ENCODE results near the gene TRMT10B. TPM values are rescaled to one million over a fixed set of nuclear protein-coding genes. Genes with fewer than 3 reads are reported as not detected.
"Not testable (repeated sequence)": the region's sequence is repeated elsewhere in the genome, so short reads cannot be mapped to it uniquely, and the experiment has no call there.

The TRMT10B gene
- total RNA-seq, 5 donors from 2014 or later (not counting 1 experiment from before 2014, with no cell fraction given), result 17.8 to 25.6 (median 21.6) TPM

- Histone ChIP-seq H3K27me3 (replicated peaks in 1 of 2; ENCODE audit: control insufficient read depth in 2 of 2, extremely low read depth in 1 of 2, insufficient read depth in 2 of 2, low read length in 1 of 2) (no peaks in the 10 kb centered on the region), H3K4me1 (ENCODE audit: control insufficient read depth in 1 of 2, extremely low read depth in 1 of 2, insufficient read depth in 2 of 2, low read length in 2 of 2) (peaks cover 16 to 23% of the 10 kb centered on the region in 2 experiments), H3K36me3 (ENCODE audit: control insufficient read depth in 2 of 2, extremely low read depth in 1 of 2, insufficient read depth in 1 of 2, low read length in 1 of 2) (no peaks in the 10 kb centered on the region), H3K27ac (ENCODE audit: low read length) (peak within 1 kb of the TSS; percentile 53), H3K9me3 (no peaks in the 10 kb centered on the region), H3K4me3 (ENCODE audit: control insufficient read depth in 1 of 2, extremely low read depth in 1 of 2, low read length in 1 of 2) (peak within 1 kb of the TSS; percentile 71 to 98)
- CTCF ChIA-PET, result interaction anchor here (0.6 to 1.9 kb wide), 5 partner anchors 11 to 104 kb away, joined by 3 to 9 read pairs (median 4); partner anchors contain the start of gene EXOSC3 (in 1 of the 2)
- peak; percentile 86 to 91 (median 88) for ATAC-seq (replicated peaks in 1 of 4)
- Mint-ChIP-seq H3K27ac (peak within 1 kb of the TSS; percentile 75 to 90), H3K27me3 (no peaks in the 10 kb centered on the region), H3K4me3 (peak within 1 kb of the TSS; percentile 86 to 91 (median 88)), H3K36me3 (no peaks in the 10 kb centered on the region), H3K9me3 (no peaks in the 10 kb centered on the region), H3K4me1 (peaks cover 37 to 54% (median 46%) of the 10 kb centered on the region in 3 donors)
- DNase-seq, result peak; percentile 64 to 93 (median 81)
- under 1% methylated on average over 71 of the region's 72 CpGs for WGBS (ENCODE audit: insufficient coverage)
- POLR2A ChIA-PET, result interaction anchor here in 1 of 2 donors (0.6 to 0.7 kb wide), 2 partner anchors 16 to 680 kb away, joined by 4 to 5 read pairs; partner anchors contain the start of genes EXOSC3 and ZCCHC7
Measured at GRCh38 chr9:37800631-37801286, 47.2 kb downstream of the TRMT10B start, which contains the start of gene DCAF10. Gene DCAF10, plus strand, starts transcription at chr9:37800797. Its CDS starts 70 bp downstream, at chr9:37800867.

DNA sequence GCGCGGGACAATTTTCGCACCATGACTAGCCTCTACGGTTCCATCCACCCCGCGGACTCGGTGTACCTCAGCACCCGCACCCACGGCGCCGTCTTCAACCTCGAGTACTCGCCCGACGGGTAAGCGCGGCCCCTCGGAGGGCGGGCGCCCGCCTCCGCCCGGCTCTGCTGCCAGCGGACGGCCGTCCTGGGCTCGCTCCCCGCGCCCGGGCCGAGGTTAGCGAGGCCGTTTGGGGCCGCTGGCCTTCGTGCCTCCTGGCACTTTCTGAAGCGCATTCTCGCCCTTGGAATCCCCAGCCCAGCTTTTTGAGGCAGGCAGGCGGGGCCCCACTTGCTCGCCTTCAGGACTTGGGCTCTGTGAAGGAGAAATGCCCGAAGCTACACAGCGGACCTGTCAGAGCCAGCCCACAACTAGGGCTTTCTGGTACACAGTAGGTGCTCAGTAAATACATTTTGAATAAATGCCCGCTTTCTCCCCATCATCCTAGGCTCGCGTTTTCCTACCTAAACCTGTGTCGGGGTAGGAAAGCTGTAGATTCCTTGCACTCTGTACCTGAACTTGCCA, 47.8 kb downstream of the TRMT10B start:
- no peak overlapping the region for H3K27ac ChIP-seq (ENCODE audit: low read length)
- H3K4me3 ChIP-seq (ENCODE audit: control insufficient read depth in 1 of 2, extremely low read depth in 1 of 2, low read length in 1 of 2), result peak overlapping the region; percentile 71 to 98
- no peaks in the 10 kb centered on the region for H3K36me3 ChIP-seq (ENCODE audit: control insufficient read depth in 2 of 2, extremely low read depth in 1 of 2, insufficient read depth in 1 of 2, low read length in 1 of 2)
- H3K4me1 ChIP-seq (ENCODE audit: control insufficient read depth in 1 of 2, extremely low read depth in 1 of 2, insufficient read depth in 2 of 2, low read length in 2 of 2), result peaks cover 16 to 23% of the 10 kb centered on the region in 2 experiments
- CTCF ChIA-PET, result interaction anchor here in 1 of 2 donors (0.7 to 1.9 kb wide), 4 partner anchors 12 to 103 kb away, joined by 3 to 9 read pairs (median 4); partner anchors contain the start of gene EXOSC3
- Mint-ChIP-seq H3K36me3 (no peaks in the 10 kb centered on the region), H3K27ac (peak overlapping the region; percentile 61 to 79), H3K4me1 (peaks cover 41 to 58% (median 50%) of the 10 kb centered on the region in 3 donors), H3K4me3 (peak overlapping the region; percentile 86 to 91 (median 88)), H3K9me3 (no peaks in the 10 kb centered on the region), H3K27me3 (no peaks in the 10 kb centered on the region)
- no peaks in the 10 kb centered on the region for H3K9me3 ChIP-seq
- POLR2A ChIA-PET, result interaction anchor here in 1 of 2 donors (0.6 to 0.7 kb wide), 2 partner anchors 17 to 681 kb away, joined by 4 to 5 read pairs; partner anchors contain the start of genes EXOSC3 and ZCCHC7
- DNase-seq, result peak in 2 of 35 experiments; percentile 9 to 11
- peak in 3 of 4 experiments; percentile 26 to 27 (median 26) for ATAC-seq (replicated peaks in 1 of 4)
- no peaks in the 10 kb centered on the region for H3K27me3 ChIP-seq (replicated peaks in 1 of 2; ENCODE audit: control insufficient read depth in 2 of 2, extremely low read depth in 1 of 2, insufficient read depth in 2 of 2, low read length in 1 of 2)
- 4% methylated on average over 45 of the region's 45 CpGs for WGBS (ENCODE audit: insufficient coverage)

DNA sequence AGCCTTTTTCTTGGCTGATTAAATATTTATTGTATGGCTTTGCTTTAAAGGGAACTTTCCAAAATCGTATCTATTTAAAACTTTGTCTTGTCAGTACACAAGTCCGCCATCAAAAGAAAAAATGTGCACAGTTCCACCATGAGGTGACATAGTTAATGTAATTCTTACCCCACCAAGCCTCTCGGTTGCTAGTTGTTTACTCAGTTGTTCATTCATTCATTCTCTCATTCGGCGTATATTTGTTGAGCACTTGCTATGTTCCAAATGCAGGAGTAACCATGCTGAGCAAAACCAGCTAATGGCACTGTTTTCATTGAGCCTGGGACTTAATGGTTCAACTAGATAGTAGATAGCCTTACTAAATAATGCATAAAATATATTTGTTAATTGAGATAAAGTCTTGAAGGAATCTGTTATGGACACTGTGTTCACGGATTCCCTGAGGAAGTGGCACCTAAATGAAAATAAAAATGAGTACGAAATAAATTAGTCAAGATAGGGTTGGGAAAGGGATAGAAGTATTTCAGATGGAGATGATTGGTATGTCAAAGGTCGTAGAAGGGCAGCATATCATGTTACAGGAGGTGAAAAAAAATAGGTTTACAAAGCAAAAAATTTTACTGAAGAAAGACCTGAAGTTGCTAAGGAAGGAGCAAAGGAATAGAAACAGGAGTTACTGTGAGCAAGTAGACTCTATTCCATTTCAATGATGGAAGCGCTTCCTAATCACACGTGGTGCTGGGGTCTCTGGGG, 48.5 kb downstream of the TRMT10B start:
- peak overlapping the region; percentile 86 to 91 (median 88) for H3K4me3 Mint-ChIP-seq
- CTCF ChIA-PET, result interaction anchor here in 1 of 2 donors (1.1 kb wide), 1 partner anchor 102 kb away, joined by 3 read pairs; no protein-coding TSS in a partner anchor
- H3K4me1 Mint-ChIP-seq, result peaks cover 44 to 62% (median 53%) of the 10 kb centered on the region in 3 donors
- no peaks in the 10 kb centered on the region for H3K9me3 Mint-ChIP-seq
- peak overlapping the region in 1 of 2 donors; percentile 79 for H3K27ac Mint-ChIP-seq
- no peaks in the 10 kb centered on the region for H3K27me3 Mint-ChIP-seq
- H3K9me3 ChIP-seq, result no peaks in the 10 kb centered on the region
- DNase-seq, result no peak
- WGBS (ENCODE audit: insufficient coverage), result 85% methylated on average over 5 of the region's 10 CpGs
- H3K36me3 ChIP-seq (ENCODE audit: control insufficient read depth in 2 of 2, extremely low read depth in 1 of 2, insufficient read depth in 1 of 2, low read length in 1 of 2), result no peaks in the 10 kb centered on the region
- H3K27ac ChIP-seq (ENCODE audit: low read length), result no peak overlapping the region
- POLR2A ChIA-PET, result no interaction called here
- H3K4me1 ChIP-seq (ENCODE audit: control insufficient read depth in 1 of 2, extremely low read depth in 1 of 2, insufficient read depth in 2 of 2, low read length in 2 of 2), result peaks cover 16 to 23% of the 10 kb centered on the region in 2 experiments
- peak overlapping the region; percentile 71 to 98 for H3K4me3 ChIP-seq (ENCODE audit: control insufficient read depth in 1 of 2, extremely low read depth in 1 of 2, low read length in 1 of 2)
- H3K27me3 ChIP-seq (replicated peaks in 1 of 2; ENCODE audit: control insufficient read depth in 2 of 2, extremely low read depth in 1 of 2, insufficient read depth in 2 of 2, low read length in 1 of 2), result no peaks in the 10 kb centered on the region
- no peak for ATAC-seq (replicated peaks in 1 of 4)
- no peaks in the 10 kb centered on the region for H3K36me3 Mint-ChIP-seq

- Histone ChIP-seq H3K36me3 (ENCODE audit: control insufficient read depth in 2 of 2, extremely low read depth in 1 of 2, insufficient read depth in 1 of 2, low read length in 1 of 2) (peaks cover 0 to 2% of the 10 kb centered on the region in 2 donors), H3K27ac (ENCODE audit: low read length) (no peak overlapping the region), H3K27me3 (replicated peaks in 1 of 2; ENCODE audit: control insufficient read depth in 2 of 2, extremely low read depth in 1 of 2, insufficient read depth in 2 of 2, low read length in 1 of 2) (no peaks in the 10 kb centered on the region), H3K4me1 (ENCODE audit: control insufficient read depth in 1 of 2, extremely low read depth in 1 of 2, insufficient read depth in 2 of 2, low read length in 2 of 2) (peaks cover 13 to 14% of the 10 kb centered on the region in 2 experiments), H3K9me3 (no peaks in the 10 kb centered on the region), H3K4me3 (ENCODE audit: control insufficient read depth in 1 of 2, extremely low read depth in 1 of 2, low read length in 1 of 2) (no peak overlapping the region)
- no peak overlapping the region for H3K27ac Mint-ChIP-seq
- no peaks in the 10 kb centered on the region for H3K9me3 Mint-ChIP-seq
- peaks cover 32 to 52% (median 43%) of the 10 kb centered on the region in 3 donors for H3K4me1 Mint-ChIP-seq
- peaks cover 4% of the 10 kb centered on the region for H3K36me3 Mint-ChIP-seq
- 90% methylated on average over 2 of the region's 4 CpGs for WGBS (ENCODE audit: insufficient coverage)
- CTCF ChIA-PET, result no interaction called here
- DNase-seq (no peak), ATAC-seq (replicated peaks in 1 of 4) (no peak)
- POLR2A ChIA-PET, result no interaction called here
- H3K4me3 Mint-ChIP-seq, result no peak overlapping the region
- no peaks in the 10 kb centered on the region for H3K27me3 Mint-ChIP-seq
Measured at GRCh38 chr9:37806271-37806670, 52.7 kb downstream of the TRMT10B start.

GRCh38 chr9:37809676-37810075, 56.1 kb downstream of the TRMT10B start:
- WGBS (ENCODE audit: insufficient coverage), result 100% methylated on average over 2 of the region's 15 CpGs

More at GRCh38 chr9:37809676-37810075, 56.1 kb downstream of the TRMT10B start:
- H3K4me1 ChIP-seq (ENCODE audit: control insufficient read depth in 1 of 2, extremely low read depth in 1 of 2, insufficient read depth in 2 of 2, low read length in 2 of 2); H3K36me3 ChIP-seq (ENCODE audit: control insufficient read depth in 2 of 2, extremely low read depth in 1 of 2, insufficient read depth in 1 of 2, low read length in 1 of 2); H3K27ac Mint-ChIP-seq; POLR2A ChIA-PET; H3K9me3 Mint-ChIP-seq; CTCF ChIA-PET; H3K36me3 Mint-ChIP-seq; H3K4me3 Mint-ChIP-seq; H3K27me3 Mint-ChIP-seq; ATAC-seq (replicated peaks in 1 of 4); DNase-seq; H3K27ac ChIP-seq (ENCODE audit: low read length); H3K4me3 ChIP-seq (ENCODE audit: control insufficient read depth in 1 of 2, extremely low read depth in 1 of 2, low read length in 1 of 2); H3K9me3 ChIP-seq; H3K27me3 ChIP-seq (replicated peaks in 1 of 2; ENCODE audit: control insufficient read depth in 2 of 2, extremely low read depth in 1 of 2, insufficient read depth in 2 of 2, low read length in 1 of 2): not testable (repeated sequence)
- H3K4me1 Mint-ChIP-seq, result peaks cover 21 to 24% (median 23%) of the 10 kb centered on the region in 3 donors

All from T-cell (primary cell).